ENCODE data around the gene AQP12A.

Gene AQP12A

GRCh38 chr2:240722796-240723735 is 31.4 kb downstream of the AQP12A start:
- no peak for DNase-seq (ENCODE audit: low read depth in 2 of 2)

DNA sequence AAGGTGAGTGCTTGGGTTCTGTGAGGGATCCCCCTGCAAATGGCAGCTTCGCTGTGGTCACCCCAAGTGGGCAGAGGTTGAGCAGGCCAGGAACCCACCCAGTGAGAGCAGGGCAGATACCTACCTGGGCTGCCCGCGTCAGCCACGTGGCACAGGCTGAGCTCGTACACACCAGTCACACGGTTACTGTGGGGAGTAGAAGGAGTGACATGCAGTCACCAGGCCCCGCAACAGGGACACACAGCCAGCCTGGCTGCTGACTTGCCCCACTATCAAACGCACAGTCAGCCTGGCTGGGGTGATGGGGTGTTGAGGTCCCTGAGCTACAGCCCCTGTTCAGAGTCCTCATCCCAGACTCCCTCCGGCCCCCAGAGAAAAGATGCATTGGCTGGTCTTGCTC is 32.2 kb downstream of the AQP12A start:
- no peak for DNase-seq (ENCODE audit: low read depth in 2 of 2)

DNA sequence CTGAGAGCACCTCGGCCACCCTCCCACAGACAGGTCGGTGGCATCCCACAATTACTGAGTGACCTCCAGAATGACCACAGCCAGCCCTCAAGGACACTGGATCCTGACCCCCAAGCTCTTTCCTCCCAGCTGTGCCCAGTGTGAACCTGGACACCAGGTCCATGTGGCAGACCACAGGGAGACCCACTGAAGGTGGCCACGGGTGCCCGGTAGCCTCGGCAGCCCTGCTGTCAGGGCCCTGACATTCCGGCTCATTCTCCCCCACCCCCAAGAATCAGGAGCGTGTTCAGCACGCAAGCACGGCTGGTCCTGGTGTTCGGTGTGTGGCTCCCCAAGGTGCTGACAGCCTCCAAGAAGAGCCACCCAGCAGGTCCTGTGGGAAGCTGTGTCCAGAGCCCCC is 32.8 kb downstream of the AQP12A start:
- DNase-seq (ENCODE audit: low read depth in 2 of 2): no peak

- DNase-seq (ENCODE audit: low read depth in 2 of 2): no peak
Observed at GRCh38 chr2:240725266-240725665, 33.6 kb downstream of the AQP12A start.

GRCh38 chr2:240725671-240726070 is 34.0 kb downstream of the AQP12A start:
- DNase-seq (ENCODE audit: low read depth in 2 of 2): no peak

GRCh38 chr2:240726876-240727275 is 35.2 kb downstream of the AQP12A start:
- no peak for DNase-seq (ENCODE audit: low read depth in 2 of 2)

DNA sequence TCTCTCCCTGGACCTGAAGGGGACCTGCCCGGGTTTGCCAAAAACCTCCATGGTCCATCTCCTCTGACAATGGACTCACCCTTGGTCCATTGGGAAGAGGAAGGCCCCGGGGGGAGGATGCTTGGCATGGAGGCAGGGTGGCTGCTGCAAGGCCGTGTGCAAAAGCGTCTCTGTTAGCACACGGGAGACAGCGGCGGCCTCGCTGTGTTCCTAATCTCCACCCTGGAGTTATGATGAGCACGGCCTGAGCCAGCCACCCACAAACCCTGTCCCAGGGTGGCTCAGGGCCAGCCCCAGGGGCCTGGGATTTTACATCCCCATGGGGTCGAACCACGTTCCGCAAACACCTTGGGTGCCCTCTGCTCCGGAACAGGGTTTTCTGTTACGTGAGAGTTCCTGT is 35.8 kb downstream of the AQP12A start:
- no peak for DNase-seq (ENCODE audit: low read depth in 2 of 2)

DNA sequence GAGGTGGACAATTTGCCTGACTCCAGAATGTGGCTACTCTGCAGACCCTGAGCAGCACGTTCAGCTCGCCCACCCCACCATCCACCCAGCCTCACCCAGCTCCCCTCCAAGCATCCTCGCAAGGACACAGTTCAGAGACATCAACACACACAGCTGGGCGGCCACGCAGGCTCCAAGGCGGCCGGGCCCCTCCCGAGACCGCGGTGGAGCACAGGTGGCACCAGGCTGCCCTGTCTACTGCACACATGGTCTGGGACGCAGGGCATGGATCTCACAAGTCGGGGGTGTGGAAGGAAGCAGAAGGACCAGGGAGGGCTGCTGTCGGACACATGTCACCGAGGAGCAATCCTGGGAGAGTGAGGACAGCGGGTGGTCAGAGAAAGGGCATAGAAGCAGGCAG is 36.2 kb downstream of the AQP12A start:
- DNase-seq (ENCODE audit: low read depth in 2 of 2): no peak

- DNase-seq (ENCODE audit: low read depth in 2 of 2): no peak
Observed at GRCh38 chr2:240728361-240728760, 36.7 kb downstream of the AQP12A start.

DNA sequence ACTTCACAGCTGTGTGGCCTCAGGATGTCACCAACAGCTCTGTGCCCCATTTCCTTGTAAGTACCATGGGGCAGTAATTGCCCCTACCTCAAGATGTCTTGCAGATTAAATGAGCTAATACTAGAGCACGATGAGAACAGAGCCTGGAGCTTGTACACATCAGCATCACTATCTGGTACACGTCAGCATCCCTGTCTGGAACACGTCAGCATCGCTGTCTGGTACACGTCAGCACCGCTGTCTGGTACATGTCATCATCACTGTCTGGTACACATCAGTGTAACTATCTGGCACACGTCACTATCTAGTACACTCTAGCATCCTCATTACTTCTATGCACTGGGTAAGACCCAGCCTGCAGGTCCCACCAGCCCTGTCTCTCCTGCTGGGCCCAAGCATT is 37.2 kb downstream of the AQP12A start:
- DNase-seq (ENCODE audit: low read depth in 2 of 2): no peak

DNA sequence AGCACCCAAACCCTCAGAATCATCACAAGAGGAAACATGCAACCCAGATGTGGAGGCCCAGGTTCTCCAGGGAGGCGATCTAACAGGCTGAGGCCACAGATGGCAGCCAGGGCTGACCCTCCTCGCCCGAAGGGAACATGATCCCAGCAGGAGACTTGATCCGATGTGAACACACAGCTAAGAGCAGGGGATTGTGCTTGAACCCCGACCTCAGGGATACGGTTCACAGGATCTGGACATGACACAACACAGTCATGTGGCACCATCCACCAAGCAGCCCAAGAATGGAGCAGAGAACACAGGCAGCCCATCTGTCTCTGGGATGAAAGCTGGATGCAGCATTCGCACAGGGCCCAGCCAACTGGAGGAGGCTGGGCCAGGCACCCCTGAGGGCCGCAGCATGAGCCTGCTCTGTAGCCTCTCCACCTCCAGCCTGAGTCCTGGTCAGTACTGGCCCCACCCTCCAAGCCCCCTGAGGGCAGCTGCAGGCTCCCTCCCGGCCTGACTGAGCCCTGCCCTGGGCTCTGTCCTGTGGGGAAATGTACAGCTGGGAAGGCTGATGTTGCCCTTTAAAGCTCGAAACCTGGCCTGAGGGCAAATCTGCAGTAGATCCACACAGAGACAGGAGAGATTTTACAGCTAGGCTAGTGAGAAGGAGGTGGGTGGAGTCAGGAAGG is 39.0 kb downstream of the AQP12A start:
- DNase-seq (ENCODE audit: low read depth in 2 of 2): no peak

- DNase-seq (ENCODE audit: low read depth in 2 of 2): no peak
Observed at GRCh38 chr2:240731178-240731545, 39.5 kb downstream of the AQP12A start.

DNA sequence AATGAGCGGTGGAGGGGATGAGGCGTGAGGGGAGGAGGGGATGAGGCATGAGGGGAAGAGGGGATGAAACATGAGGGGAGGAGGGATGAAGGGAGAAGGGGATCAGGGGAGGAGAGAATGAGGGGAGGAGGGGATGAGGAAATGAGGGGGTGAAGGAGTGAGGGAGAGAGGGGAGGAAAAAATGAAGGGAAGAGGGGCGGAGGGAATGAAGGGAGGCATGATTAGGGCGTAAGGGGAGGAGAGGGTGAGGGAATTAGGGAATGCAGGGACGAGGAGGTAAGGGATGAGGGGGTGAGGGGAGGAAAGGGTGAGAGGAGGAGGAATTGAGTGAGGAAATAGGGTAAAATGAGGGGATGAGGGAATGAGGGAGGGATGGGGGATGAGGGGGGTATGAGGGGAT is 40.5 kb downstream of the AQP12A start:
- DNase-seq (ENCODE audit: low read depth in 2 of 2): no peak

DNA sequence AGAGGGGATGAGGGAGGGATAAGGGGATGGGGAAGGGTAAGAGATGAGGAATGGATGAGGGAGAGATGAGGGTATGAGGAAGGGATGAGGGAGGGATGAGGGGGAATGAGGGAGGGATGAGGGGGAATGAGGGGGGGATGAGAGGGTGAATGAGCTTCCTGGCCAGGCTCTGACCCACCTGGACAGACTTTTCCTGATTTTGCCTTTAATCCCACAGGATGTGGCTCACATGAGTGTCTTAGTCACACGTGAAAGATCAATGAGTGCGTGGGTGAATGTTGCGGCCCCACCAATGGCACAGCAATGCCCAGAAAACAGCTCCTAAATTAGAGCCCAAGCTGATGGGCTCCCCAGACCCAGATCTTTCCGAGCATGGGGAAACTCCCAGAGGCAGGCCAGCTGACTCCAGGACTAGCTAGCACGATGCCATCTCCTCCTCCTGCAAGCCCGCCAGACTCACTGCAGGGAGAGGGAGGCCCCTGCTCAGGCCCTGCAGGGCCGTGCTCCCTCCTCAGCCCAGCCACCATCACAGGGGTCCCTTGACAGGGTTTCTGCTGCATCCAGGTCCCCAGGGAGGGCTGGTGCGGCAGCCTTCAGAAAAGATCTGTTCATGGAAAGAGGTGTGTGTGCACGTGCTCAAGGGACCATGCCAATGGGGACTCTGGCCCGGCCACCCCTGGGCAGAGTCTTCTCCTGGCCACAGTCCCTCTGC is 41.4 kb downstream of the AQP12A start:
- DNase-seq (ENCODE audit: low read depth in 2 of 2): no peak

DNA sequence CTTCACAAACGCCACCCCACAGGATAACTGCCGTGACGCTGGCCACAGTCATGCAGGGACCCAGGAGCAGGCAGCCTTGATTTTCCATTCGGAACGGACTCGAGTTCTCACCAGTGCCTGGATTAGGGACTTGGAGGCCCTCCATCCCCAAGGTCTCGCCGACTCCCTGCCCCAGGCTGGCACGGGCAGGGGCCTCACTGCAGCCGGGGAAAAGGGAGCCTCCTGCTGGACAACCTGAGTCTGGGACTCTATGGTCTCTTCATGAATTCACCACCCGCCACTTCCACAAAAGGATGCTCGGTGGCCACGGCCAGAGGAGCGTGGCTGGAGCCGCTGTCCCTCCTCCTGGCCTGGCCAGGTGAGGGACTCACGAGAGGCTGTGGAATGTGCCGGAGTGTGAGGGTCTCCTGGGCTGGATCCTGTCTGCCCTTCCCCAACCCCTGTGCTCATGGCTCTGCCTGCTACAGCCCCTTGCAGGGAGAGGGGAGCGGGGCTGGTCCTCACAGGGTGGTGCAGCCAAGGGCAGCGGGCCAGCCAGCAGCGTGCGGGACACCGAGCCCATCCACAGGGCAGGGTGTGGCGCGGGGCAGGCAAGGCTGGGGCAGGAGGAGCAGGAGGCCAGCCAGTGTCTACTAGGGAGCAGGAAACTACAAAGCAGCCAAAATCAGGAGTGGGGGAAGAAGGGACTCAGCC is 42.3 kb downstream of the AQP12A start:
- no peak for DNase-seq (ENCODE audit: low read depth in 2 of 2)

- DNase-seq (ENCODE audit: low read depth in 2 of 2): no peak
Observed at GRCh38 chr2:240734756-240735155, 43.1 kb downstream of the AQP12A start.

GRCh38 chr2:240735476-240735875 is 43.8 kb downstream of the AQP12A start:
- no peak for DNase-seq (ENCODE audit: low read depth in 2 of 2)

- no peak for DNase-seq (ENCODE audit: low read depth in 2 of 2)
Observed at GRCh38 chr2:240736281-240737250, 44.9 kb downstream of the AQP12A start.

GRCh38 chr2:240737512-240737911 is 45.8 kb downstream of the AQP12A start:
- DNase-seq (ENCODE audit: low read depth in 2 of 2): no peak

GRCh38 chr2:240737958-240738357 is 46.3 kb downstream of the AQP12A start:
- DNase-seq (ENCODE audit: low read depth in 2 of 2): no peak

DNA sequence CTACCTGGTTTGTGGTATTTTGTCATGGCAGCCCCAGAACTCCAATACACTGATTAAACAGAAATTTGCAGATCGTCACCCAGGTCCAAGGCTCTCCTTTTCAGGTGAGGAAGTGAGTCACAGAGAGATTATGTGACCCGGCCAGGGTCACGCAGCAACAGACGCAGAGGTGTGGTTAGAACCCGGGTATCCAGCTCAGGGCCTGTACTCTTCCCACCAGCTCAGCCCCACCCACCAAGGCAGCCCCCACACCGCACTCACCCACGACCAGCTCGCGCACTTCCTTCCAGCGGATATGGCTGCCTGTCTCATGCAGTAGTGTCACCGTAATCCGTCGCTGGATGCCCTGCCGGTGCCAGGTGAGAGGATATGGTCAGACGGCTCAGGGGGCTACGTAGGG is 48.1 kb downstream of the AQP12A start:
- DNase-seq (ENCODE audit: low read depth in 2 of 2): peak; percentile 9 to 12

All from stimulated activated CD8-positive, alpha-beta memory T cell treated with anti-CD3 and anti-CD28 coated beads, Interleukin-15, amount 100 ng/mL, for 48 hours (primary cell).